Measurements from ENCODE around the gene PAX8.

Gene PAX8

GRCh38 chr2:113264713-113265403 is 13.9 kb downstream of the PAX8 start:
- no peak for DNase-seq (ENCODE audit: low spot score)

- DNase-seq (ENCODE audit: low spot score) = no peak
Observed at GRCh38 chr2:113263546-113263945, 15.2 kb downstream of the PAX8 start.

GRCh38 chr2:113260991-113261390 is 17.7 kb downstream of the PAX8 start:
- DNase-seq (ENCODE audit: low spot score) = no peak

- DNase-seq (ENCODE audit: low spot score) = no peak
Observed at GRCh38 chr2:113258471-113259147, 20.1 kb downstream of the PAX8 start.

- no peak for DNase-seq (ENCODE audit: low spot score)
Observed at GRCh38 chr2:113257516-113258264, 21.0 kb downstream of the PAX8 start.

- DNase-seq (ENCODE audit: low spot score) = no peak
Observed at GRCh38 chr2:113255140-113256070, 23.3 kb downstream of the PAX8 start.

GRCh38 chr2:113253453-113253852 is 25.3 kb downstream of the PAX8 start:
- DNase-seq (ENCODE audit: low spot score) = no peak

GRCh38 chr2:113252047-113252590 is 26.6 kb downstream of the PAX8 start:
- no peak for DNase-seq (ENCODE audit: low spot score)

GRCh38 chr2:113251118-113251517 is 27.6 kb downstream of the PAX8 start:
- no peak for DNase-seq (ENCODE audit: low spot score)

- DNase-seq (ENCODE audit: low spot score) = peak; percentile 71
Observed at GRCh38 chr2:113248997-113249770, 29.5 kb downstream of the PAX8 start.

- no peak for DNase-seq (ENCODE audit: low spot score)
Observed at GRCh38 chr2:113246606-113247005, 32.1 kb downstream of the PAX8 start.

GRCh38 chr2:113245276-113245711 is 33.4 kb downstream of the PAX8 start:
- DNase-seq (ENCODE audit: low spot score) = no peak

GRCh38 chr2:113242327-113242726 is 36.4 kb downstream of the PAX8 start:
- DNase-seq (ENCODE audit: low spot score) = no peak

GRCh38 chr2:113240915-113241911 is 37.5 kb downstream of the PAX8 start:
- DNase-seq (ENCODE audit: low spot score) = peak; percentile 73

- DNase-seq (ENCODE audit: low spot score) = no peak
Observed at GRCh38 chr2:113240150-113240914, 38.4 kb downstream of the PAX8 start.

GRCh38 chr2:113238871-113239839 is 39.6 kb downstream of the PAX8 start:
- DNase-seq (ENCODE audit: low spot score) = no peak

- no peak for DNase-seq (ENCODE audit: low spot score)
Observed at GRCh38 chr2:113237604-113238160, 41.0 kb downstream of the PAX8 start.
